Measurements from ENCODE around the gene PEAK3. TPM values are rescaled to one million over a fixed set of nuclear protein-coding genes. Genes with fewer than 3 reads are reported as not detected.

PEAK3 gene
- polyA plus RNA-seq, 1 experiment = not detected

- peaks cover 24% of the 10 kb centered on the region for H3K36me3 ChIP-seq (ENCODE audit: control insufficient read depth, insufficient read depth, low read length)
- ChIA-PET CTCF (interaction anchor here (0.5 to 1.5 kb wide), 5 partner anchors 40 to 82 kb away, joined by 3 to 4 read pairs (median 3); no protein-coding TSS in a partner anchor), POLR2A (no interaction called here)
- H3K4me3 ChIP-seq (ENCODE audit: low read depth, low read length) = no peak overlapping the region
- H3K27me3 ChIP-seq (ENCODE audit: control insufficient read depth, insufficient read depth, low read length) = no peaks in the 10 kb centered on the region
- TF ChIP-seq, protein P1, sequence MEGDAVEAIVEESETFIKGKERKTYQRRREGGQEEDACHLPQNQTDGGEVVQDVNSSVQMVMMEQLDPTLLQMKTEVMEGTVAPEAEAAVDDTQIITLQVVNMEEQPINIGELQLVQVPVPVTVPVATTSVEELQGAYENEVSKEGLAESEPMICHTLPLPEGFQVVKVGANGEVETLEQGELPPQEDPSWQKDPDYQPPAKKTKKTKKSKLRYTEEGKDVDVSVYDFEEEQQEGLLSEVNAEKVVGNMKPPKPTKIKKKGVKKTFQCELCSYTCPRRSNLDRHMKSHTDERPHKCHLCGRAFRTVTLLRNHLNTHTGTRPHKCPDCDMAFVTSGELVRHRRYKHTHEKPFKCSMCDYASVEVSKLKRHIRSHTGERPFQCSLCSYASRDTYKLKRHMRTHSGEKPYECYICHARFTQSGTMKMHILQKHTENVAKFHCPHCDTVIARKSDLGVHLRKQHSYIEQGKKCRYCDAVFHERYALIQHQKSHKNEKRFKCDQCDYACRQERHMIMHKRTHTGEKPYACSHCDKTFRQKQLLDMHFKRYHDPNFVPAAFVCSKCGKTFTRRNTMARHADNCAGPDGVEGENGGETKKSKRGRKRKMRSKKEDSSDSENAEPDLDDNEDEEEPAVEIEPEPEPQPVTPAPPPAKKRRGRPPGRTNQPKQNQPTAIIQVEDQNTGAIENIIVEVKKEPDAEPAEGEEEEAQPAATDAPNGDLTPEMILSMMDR (IDR thresholded peaks at IDR 0.05; ENCODE audit: insufficient read depth, low read depth, low read length) = no peak
- no peak for DNase-seq (ENCODE audit: low read depth)
Observed at GRCh38 chr19:2233601-2234280, 48.2 kb downstream of the PEAK3 start.

DNA sequence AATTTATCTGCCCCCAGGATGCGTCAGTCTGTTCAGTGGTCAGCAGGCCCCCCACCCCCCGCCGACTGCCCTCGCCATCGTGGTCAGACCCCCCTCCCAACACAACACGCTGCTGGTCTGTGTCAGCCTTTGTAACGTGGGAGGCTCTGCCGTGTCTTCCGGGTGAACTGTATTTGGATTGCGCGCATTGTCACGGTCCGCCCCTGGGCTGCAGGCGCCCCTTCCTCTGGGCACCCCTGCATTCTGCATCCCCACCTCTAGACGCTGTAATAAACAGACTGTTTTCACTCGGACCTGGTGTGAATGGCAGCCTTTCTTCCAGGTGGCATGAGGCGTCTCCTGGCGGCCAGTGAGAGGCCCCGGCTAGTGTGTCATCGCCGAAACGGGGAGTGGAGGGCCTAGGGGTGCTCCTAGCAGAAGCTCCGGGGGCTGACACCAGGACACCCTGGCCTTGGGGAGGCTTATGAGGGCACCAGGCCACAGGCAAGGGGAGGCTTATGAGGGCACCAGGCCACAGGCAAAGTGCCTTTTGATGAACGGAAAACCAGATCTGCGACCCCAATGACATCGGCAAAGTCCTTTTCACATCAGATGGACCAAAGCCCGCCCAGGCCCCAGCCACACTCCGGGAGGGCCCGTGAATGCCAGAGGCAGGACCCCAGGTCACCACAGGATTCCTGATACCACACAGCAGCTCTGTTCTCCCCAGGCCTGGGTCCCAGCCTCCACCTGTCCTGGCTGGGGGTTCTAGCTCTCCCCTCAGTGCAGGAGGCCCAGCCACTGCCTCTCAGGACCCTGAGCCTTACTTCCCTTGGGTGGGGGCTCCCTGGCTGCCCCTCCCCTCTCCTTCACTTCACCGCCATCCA, 49.5 kb downstream of the PEAK3 start:
- POLR2A ChIA-PET = no interaction called here
- Histone ChIP-seq H3K36me3 (ENCODE audit: control insufficient read depth, insufficient read depth, low read length) (peaks cover 28% of the 10 kb centered on the region), H3K27me3 (ENCODE audit: control insufficient read depth, insufficient read depth, low read length) (no peaks in the 10 kb centered on the region), H3K4me3 (ENCODE audit: low read depth, low read length) (no peak overlapping the region)
- TF ChIP-seq, protein P1 (IDR thresholded peaks at IDR 0.05; ENCODE audit: insufficient read depth, low read depth, low read length) = no peak
- no peak for DNase-seq (ENCODE audit: low read depth)
- CTCF ChIA-PET = interaction anchor here (0.7 kb wide), 1 partner anchor 76 kb away, joined by 3 read pairs; no protein-coding TSS in a partner anchor

- CTCF ChIA-PET = no interaction called here
- Histone ChIP-seq H3K36me3 (ENCODE audit: control insufficient read depth, insufficient read depth, low read length) (peaks cover 30% of the 10 kb centered on the region), H3K4me3 (ENCODE audit: low read depth, low read length) (no peak overlapping the region), H3K27me3 (ENCODE audit: control insufficient read depth, insufficient read depth, low read length) (no peaks in the 10 kb centered on the region)
- DNase-seq (ENCODE audit: low read depth) = no peak
- POLR2A ChIA-PET = interaction anchor here (0.7 kb wide), 1 partner anchor 77 kb away, joined by 6 read pairs; no protein-coding TSS in a partner anchor
- TF ChIP-seq, protein P1 (IDR thresholded peaks at IDR 0.05; ENCODE audit: insufficient read depth, low read depth, low read length) = no peak
Observed at GRCh38 chr19:2231621-2232221, 50.3 kb downstream of the PEAK3 start.

- Histone ChIP-seq H3K36me3 (ENCODE audit: control insufficient read depth, insufficient read depth, low read length) (peaks cover 35% of the 10 kb centered on the region), H3K4me3 (ENCODE audit: low read depth, low read length) (no peak overlapping the region), H3K27me3 (ENCODE audit: control insufficient read depth, insufficient read depth, low read length) (no peaks in the 10 kb centered on the region)
- ChIA-PET CTCF (interaction anchor here (1.6 kb wide), 1 partner anchor 16 kb away, joined by 5 read pairs; no protein-coding TSS in a partner anchor), POLR2A (interaction anchor here (0.7 kb wide), 1 partner anchor 76 kb away, joined by 6 read pairs; no protein-coding TSS in a partner anchor)
- no peak for DNase-seq (ENCODE audit: low read depth)
- TF ChIP-seq, protein P1 (IDR thresholded peaks at IDR 0.05; ENCODE audit: insufficient read depth, low read depth, low read length) = no peak
Observed at GRCh38 chr19:2230807-2231533, 51.0 kb downstream of the PEAK3 start.

All from BJ (cell line).